Activated CD4-positive, alpha-beta T cell treated with anti-CD3 and anti-CD28 coated beads, Interleukin-2, amount 50 U/mL, for 48 hours (primary cell): ENCODE data around the gene FBN3.
"Not testable (repeated sequence)": the region's sequence is repeated elsewhere in the genome, so short reads cannot be mapped to it uniquely, and the experiment has no call there.

Source experiments
- DNase-seq, 2 experiments: peaks; one replicate each; pipeline ENCODE4 v3.0.0-alpha.2; 2020

FBN3 gene

GRCh38 chr19:8116437-8117293, 32.7 kb downstream of the FBN3 start:
- no peak for DNase-seq

DNA sequence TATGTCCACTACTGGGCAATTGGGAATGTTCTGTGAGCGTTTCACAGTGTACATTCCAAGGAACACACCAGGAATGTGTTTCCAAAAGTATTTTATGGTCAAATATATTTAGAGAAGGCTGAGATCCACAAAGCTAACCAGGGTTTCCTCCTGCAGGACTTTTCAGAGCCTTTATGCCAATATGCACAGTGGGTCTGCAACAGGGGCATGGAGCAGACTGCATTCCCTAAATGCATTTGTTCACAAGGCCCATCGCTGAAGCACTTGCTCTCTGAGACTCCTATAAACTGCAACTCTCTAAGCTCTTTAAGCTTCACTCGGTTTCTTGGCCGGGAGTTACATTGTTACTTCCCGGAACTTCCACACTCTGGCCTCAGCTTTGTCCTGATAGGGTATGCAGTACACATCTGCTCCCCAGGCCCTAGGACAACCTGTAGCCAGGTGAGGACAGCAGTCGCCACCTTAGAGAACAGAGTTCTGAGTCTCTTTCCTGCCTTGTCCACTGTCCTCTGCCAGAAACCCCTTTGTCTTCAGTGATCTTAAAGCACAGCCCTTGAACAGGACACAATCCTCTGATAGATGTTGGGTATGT, 33.5 kb downstream of the FBN3 start:
- no peak for DNase-seq

GRCh38 chr19:8113017-8113416, 36.4 kb downstream of the FBN3 start:
- DNase-seq = no peak

- no peak for DNase-seq
Measured at GRCh38 chr19:8111376-8111775, 38.0 kb downstream of the FBN3 start.

DNA sequence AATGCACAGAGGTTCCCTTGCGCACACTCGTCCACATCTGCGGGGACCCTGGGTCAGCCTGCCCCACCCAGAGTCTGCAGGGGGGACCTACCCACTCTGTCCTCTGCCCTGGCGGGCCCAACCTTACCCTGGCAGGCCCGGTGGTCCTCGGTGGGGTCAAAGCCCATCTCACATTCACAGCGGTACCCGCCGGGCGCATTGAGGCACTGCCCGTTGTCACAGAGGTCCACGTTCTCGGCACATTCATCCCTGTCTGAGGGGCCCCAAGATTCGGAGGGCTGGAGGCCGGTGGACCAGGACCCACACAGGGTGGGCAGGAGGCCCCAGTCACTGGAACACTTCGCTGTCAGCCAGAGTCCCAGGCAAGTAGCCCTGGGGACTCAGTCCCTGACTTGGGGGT, 38.5 kb downstream of the FBN3 start:
- DNase-seq = no peak

GRCh38 chr19:8109890-8110662, 39.3 kb downstream of the FBN3 start:
- DNase-seq = no peak

DNA sequence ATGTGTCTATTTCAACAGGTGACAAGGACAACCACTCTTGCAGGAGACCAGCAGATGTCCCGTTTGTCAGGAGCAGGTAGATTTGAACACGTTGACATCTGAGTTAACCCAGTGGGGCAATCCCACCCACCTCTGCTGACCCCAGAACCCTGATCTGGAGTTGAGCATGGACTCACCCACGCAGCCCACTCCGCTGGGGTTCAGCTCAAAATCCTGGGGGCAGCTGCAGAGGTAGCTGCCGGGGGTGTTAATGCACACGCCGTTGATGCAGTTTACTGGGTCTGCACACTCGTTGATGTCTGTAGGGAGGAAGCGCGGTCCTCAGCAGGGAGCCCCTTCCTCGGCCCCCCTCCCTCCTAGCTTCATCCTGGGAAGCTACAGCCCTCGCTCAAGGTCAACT, 39.9 kb downstream of the FBN3 start:
- no peak for DNase-seq

DNA sequence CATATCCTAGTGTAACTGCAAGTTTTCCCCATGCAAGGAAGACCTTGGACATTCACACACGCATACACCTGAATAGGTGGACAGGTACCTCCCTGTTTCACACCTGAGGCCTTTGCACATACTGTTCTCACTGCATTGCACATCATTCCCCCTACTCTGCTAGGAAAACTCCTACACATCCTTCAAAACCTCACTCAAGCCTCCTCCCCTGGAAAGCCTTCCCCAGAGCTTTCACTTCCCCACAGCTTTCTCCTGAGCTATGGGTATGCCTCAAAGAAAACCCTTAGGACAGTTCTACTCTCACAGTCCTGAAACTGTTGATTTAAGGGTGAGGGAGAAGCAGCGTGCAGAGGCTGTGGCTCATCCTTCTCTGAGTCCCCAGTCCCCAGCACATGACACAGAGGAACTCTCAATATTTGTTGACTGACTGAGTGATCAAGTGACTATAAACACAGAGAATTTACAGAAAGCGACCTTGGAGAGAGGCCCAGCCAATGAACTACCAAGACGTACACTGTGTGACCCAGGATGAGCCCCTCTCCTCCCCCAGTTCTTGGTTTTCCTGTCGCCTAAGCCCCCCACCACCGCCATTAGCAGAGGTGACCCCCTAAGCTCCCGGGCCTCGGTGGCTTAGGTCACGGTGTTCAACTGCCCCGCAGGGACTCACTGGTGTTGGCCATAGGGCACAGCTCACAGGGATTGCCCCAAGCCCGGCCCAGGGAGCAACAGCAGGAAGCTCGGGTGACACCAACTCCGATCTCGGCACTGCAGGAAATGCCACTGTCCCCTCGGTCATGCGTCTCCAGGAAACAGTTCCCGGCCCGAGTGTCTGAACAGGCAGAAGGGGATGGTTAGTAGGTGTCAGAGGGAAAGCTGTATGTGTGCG, 40.6 kb downstream of the FBN3 start:
- DNase-seq = no peak

- DNase-seq = no peak
Measured at GRCh38 chr19:8107301-8107903, 42.0 kb downstream of the FBN3 start.

GRCh38 chr19:8105471-8105870, 43.9 kb downstream of the FBN3 start:
- no peak for DNase-seq

GRCh38 chr19:8101910-8102309, 47.5 kb downstream of the FBN3 start:
- DNase-seq = not testable (repeated sequence)

DNA sequence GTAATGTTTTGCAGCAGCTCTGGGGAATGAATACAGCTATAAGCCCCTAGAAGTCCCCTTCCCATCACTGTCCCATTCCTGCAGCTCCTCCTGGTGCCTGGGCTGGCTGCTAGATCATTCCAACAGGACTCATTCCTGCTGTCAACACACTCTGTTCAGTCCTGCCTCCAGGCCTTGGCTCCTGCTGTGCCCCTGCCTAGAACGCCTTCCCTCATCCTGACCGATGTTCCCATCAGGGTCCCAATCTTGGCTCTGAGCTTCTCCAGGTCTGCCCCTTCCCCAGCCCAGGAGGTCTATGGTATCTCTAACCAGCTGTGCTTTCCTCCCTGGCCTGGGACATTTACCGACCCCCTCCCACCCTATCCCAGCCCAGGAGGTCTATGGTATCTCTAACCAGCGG, 48.1 kb downstream of the FBN3 start:
- DNase-seq = no peak

GRCh38 chr19:8097681-8098567, 51.5 kb downstream of the FBN3 start:
- DNase-seq = no peak

DNA sequence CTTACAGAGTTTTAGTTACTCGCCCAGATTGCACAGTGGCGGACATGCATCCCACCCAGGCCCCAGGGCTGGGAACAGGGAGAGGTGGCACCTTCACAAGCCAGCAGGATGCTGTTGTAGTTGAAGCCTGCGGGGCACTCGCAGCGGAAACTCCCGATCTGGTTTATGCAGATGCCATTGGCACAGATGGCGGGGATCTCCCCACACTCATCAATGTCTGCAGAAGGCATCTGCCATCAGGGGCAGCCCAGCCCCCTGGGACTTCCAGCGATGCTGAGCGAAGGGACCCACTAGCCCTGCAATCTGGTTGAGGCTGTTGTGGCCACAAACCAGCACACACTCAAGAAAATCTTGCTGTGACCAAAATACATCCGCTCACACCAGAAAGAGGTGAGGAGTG, 52.2 kb downstream of the FBN3 start:
- no peak for DNase-seq

DNA sequence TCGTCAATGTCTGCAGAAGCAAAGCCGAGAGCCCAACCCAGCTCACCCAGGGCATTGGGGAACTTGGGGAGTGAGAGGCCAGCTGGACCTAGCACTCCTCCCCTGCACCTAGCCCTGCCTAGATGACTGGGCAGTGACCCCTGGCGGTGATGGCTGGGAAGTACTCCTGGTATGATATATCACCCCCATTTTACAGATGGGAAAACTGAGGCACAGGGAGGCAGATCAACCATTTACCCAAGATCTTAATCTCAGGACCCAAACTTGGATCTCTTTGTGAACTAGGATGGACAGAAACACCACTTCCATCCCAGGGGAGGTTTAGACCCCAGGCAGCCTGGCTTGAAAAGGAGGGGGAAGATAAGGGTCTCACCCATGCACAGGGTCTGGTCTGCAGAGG, 53.3 kb downstream of the FBN3 start:
- DNase-seq = no peak

- no peak for DNase-seq
Measured at GRCh38 chr19:8095354-8095886, 54.0 kb downstream of the FBN3 start.

DNA sequence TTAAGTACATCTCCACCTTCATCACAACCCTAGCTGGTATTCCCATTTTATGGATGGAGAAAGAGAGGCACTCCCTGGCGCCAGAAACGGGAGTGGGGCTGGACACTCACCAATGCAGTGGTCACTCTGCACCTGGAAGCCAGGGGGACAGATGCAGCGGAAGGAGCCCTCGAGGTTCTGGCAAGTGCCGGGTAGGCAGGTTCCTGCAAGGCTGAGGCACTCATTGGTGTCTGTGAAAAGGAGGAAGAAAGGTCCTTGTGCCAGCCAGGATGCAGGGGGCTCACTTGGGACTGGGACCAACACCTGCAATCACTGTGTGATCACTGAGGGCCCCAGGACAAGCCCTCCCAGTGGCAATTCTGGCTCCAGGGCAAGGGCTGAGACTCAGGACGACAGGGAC, 55.1 kb downstream of the FBN3 start:
- DNase-seq = no peak

- DNase-seq = no peak
Measured at GRCh38 chr19:8093740-8094139, 55.7 kb downstream of the FBN3 start.

DNA sequence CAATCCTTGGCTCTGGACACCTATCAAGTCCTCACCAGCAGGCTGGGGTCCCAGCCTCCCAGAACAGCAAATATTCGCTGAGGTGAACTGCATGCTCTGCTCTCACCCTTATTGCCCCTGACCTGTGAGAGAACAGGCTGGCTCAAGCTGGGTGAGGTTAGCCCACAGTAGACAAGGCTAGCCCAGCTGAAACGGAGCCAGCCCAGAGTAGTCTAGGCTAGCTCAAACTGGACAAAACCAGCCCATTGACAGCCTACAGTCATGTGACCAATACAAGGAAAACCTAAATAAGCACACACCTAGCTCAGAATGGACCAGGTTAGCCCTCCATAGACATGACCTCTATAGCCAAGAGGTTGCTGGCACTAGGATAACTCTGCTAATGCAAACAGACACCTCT, 58.4 kb downstream of the FBN3 start:
- no peak for DNase-seq

DNA sequence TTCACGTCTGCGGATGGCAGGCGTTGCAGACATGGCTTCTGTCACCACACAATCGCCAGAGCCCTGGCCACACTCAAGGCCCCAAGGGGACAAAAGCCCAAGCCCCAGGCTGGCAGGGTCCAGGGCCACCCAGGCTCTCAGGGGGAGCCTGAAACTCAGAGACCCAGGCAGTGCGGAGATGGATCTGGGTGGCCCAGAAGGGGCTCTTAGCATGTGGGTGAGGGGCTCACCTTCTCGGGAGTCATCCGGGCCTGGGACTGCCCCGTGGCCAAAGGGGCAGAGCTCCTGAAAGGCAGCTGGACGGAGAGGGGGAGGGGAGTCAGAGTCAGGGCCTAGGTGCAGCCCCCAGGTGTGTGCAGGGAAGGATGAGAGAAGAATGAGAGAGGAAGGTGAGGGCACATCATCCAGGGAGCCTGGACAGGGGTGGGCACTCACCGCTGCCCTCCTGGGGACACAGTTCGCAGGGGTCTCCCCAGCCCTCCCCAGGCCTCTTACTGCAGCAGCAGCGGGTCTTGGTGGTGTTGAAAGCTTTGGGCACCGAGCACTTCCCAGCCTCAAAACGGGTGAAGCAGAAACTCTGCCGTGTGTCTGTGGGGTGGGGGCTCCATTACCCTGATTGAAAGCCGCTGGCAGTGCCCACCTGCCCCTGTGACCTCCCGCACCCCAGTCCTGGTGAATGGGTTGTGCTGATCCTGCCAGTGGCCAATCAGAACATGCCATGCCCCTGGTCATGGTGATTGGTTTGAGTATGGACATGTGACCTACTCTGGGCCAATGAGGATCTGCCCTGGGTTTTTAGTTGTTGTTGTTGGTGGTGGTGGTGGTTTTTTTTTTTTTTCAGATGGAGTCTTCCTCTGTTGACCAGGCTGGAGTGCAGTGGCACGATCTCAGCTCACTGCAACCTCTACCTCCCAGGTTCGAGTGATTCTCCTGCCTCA, 59.5 kb downstream of the FBN3 start:
- DNase-seq = no peak
